ENCODE measurements around the gene HELZ.

DNA sequence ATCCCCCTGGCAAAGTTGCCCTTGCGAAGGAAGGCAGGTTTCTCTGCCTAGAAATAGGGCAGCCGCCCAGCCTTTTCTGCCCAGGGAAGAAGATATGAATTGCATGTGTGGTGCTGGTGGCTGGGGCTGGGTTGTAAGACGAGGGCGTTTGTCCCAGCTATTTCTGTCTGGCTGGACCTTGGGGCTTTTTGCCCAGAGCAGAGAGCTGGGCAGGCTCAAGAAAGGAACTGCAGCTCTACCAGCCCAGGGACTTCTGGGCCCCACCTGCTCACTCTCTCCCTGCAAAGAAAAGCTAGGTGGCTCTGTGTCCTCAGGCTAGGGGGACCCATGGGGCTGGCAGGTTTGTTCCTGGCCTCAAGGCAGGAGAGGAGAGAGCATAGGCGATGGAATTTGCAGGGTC lies 200.1 kb downstream of the HELZ start:
- TF ChIP-seq, protein P1, sequence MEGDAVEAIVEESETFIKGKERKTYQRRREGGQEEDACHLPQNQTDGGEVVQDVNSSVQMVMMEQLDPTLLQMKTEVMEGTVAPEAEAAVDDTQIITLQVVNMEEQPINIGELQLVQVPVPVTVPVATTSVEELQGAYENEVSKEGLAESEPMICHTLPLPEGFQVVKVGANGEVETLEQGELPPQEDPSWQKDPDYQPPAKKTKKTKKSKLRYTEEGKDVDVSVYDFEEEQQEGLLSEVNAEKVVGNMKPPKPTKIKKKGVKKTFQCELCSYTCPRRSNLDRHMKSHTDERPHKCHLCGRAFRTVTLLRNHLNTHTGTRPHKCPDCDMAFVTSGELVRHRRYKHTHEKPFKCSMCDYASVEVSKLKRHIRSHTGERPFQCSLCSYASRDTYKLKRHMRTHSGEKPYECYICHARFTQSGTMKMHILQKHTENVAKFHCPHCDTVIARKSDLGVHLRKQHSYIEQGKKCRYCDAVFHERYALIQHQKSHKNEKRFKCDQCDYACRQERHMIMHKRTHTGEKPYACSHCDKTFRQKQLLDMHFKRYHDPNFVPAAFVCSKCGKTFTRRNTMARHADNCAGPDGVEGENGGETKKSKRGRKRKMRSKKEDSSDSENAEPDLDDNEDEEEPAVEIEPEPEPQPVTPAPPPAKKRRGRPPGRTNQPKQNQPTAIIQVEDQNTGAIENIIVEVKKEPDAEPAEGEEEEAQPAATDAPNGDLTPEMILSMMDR (IDR thresholded peaks at IDR 0.05): no peak
- no peak for TF ChIP-seq POLR2AphosphoS5 (IDR thresholded peaks at IDR 0.05)
- TF ChIP-seq POLR2A (IDR thresholded peaks at IDR 0.05): no peak
